ENCODE results near the gene FAM234B. TPM values are rescaled to one million over a fixed set of nuclear protein-coding genes. Genes with fewer than 3 reads are reported as not detected.

FAM234B gene
- total RNA-seq, 1 donor from 2014 or later = 9.0 TPM

DNA sequence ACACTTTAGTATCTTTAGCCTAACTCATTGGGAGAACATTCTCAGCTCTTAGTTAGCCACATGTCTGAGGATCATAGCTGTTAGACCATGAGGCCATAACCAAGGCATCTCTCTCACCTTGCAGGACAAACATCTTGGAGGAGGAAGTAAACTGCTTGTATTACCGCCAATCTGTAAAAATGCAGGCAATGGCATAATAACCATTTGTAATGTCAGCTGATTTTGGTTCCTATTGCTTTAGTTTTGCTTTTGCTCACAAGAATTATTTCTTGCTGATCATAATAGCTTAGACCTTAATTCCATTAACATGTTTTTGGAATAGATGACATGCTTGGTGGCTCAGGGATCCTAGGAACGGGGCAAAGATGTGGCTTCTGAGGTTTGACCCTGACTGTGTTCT is 75.6 kb downstream of the FAM234B start:
- no peak for DNase-seq

DNA sequence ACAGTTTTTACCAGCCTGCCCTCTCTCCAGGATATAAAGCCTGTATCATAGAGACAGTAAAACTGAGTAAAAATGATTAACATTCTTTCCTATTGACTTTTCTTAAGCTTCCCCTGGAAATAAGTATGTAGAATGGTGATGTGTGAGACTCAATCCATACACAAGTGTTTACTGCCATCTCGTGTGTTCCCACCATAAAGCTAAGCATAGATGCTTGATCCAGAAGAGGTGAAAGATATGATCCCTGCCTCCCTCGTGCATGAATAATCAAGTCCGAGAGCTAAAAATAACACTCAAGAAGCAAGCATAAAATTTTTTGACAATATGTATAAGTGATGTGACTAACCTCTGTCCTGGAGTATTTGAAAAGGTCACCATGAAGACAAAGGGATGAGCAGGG is 76.2 kb downstream of the FAM234B start:
- no peak for DNase-seq

DNA sequence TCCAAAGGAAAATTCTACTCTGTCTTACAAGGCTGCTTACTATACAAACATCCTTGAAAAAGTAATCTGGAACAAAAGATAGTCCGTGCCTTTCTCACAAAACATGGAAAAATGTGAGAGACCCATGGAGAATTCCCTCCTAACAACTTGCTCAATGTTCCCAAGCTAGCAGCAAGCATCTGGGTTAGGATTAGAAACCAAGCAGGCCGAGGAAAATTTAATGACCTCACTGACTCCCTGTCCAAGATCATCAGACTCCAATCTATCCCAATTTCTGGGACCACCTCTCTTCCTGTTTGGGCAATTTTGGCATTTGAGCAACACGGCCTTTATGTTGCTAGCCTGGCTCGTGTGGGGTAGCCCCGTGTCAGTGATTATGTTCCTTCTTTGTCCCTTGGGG is 77.4 kb downstream of the FAM234B start:
- DNase-seq = no peak

DNA sequence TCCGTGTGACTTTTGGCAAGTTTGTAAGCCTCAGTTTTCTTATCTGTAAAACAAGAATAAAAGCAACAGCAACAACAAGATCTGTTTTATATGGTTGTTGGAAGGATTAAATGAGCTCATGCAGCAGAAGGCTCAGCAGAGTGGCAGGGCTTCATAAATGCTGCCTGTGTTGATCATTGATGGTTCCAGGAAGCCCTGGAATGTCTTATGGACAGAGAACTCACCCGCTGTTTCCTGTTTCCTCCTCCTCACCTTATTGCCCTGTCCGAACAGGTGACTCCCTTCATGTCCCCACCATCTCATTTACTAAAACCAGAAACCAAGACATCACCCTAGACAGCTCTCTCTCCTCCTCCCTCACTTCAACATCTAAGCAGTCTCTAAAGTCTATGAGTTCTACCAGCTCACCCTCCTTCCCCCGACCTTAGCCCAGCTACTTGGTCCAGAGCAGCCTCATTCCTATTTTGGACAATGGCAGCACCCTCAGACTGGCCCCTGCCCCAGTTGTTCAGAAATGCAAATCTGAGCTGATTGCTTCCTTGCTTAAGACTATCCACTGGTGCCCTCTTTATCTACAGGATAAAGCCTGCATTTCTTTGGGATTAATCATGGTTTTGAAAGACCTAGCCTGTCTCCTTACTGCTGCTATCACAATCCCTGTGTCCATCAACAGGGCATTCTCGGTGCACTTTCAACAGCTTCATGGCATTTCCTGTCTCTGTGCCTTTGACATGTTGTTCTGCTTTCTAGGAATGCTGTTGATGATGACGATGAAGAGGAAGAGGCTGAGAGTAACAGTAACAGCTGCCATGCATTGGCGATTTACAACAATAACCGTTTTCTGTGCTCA is 80.7 kb downstream of the FAM234B start:
- DNase-seq = no peak

DNA sequence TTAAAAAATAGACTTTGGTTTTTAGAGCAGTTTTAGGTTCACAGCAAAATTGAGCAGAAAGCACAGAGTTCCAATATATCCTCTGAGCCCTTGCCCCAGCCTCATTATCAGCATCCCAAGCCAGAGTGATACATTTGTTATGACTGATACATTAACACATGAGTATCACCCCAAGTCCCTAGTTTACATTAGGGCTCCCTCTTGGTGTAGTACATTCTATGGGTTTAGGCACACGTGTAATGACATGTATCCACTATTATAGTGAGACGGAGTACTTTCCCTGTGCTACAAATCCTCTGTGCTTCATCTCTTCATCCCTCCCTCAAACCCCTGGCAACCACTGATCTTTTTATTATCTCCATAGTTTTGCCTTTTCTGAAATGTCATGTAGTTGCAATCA is 81.8 kb downstream of the FAM234B start:
- DNase-seq = no peak

DNA sequence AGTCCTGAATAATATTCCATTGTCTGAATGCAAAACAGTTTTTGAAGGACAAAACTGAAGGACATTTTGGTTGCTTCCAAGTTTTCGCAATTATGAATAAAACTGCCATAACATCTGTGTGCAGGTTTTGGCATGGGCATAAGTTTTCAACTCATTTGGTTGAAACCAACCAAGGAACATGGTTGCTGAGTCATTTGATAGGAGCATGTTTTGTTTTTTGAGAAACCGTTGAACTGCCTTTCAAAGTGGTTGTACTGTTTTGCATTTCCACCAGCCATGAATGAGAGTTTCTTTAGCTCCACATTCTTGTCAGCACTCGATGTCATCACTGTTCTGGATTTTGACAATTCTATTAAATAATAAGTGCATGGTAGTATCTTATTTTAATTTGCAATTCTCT is 82.3 kb downstream of the FAM234B start:
- no peak for DNase-seq

DNA sequence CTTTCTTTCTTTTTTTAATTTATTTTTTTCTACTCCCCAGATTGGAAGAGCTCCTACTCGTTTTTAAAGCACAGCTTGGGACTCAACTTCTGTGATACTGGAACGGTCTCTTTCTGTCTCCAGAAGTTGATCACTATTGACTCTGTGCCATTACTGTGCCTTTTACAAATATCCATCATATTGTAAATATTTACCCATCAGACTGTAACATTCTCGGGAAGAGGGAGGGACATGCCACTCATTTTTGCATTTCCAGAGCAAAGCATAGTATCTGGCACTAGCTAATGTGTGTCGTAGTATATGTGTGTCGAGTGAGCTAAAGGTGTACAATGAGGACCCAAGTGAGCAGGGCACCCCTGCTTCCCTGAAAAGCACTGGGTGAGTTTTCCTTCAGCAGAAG is 83.3 kb downstream of the FAM234B start:
- no peak for DNase-seq

DNA sequence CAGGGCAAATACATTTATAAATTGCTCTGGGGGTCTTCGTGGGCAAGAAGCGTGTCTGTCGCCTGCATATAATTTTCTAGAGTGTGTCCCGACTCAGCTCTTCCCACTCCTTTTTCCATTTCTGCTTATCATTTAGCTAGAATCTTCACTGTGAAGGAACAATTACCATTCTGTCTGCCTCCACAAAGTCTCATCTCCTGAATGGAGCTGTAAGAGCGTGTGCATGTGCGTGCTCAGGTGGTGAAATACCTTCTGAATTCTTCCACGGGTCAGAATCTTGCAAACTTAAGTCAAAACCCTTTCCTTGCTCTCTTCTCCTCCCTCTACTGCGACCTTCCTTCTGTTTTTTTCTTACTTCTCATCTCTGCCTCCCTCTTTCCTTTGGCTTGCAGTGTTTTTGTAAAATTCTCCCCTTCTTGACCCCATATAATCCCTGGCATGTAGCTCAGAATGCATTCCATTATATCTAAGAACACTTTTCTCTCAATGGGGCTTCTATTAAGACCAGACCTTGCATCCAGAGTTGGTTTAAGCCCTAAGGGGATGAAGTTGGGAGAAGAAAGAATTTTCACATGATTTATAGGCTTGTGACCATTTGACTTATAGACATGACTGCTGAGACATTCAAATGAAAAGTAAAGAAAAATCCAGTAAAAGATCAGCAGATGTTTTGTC is 84.2 kb downstream of the FAM234B start:
- DNase-seq = peak; percentile 71

DNA sequence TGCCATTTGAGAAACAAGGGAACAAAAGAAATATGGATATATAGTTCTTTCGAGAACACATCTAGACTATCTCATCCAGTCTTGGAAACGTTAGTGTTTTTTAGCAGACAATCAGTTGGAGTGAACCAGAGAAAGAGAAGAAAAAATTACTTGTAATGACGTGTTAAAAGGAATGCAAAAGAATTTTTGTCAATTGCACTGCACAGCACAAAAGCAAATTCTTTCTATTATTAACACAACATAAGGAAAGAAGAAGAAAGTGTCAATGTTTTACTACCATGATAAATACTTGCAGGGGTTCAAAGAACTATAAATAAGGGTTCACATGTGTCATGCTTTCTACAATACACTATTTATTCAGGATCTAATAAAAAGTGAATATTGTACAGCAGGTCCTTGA is 86.8 kb downstream of the FAM234B start:
- no peak for DNase-seq

Other genes starting within 250 kb of the FAM234B start
- gene DDX47, start 231.0 kb upstream of the FAM234B start, total RNA-seq = 63.4 TPM
- 2.8 TPM for gene GPRC5A, start 152.8 kb upstream of the FAM234B start, total RNA-seq
- gene GPRC5D, start 92.2 kb upstream of the FAM234B start, total RNA-seq = 10.1 TPM
- gene HEBP1, start 44.1 kb upstream of the FAM234B start, total RNA-seq = 24.2 TPM
- 0.89 TPM for gene GSG1, start 59.3 kb downstream of the FAM234B start, total RNA-seq
- 125 TPM for gene EMP1, start 152.3 kb downstream of the FAM234B start, total RNA-seq